GM19395 (cell line): Measurements from ENCODE around the gene NME7.

ENCODE experiments used
- ATAC-seq: cut with Tn5 transposase; IDR thresholded peaks from one replicate; pipeline ENCODE4 v1.9.1; 2021; ENCODE audit warnings: mild to moderate bottlenecking, moderate library complexity; ENCODE audit not compliant: unreplicated experiment

Gene NME7

GRCh38 chr1:169108863-169109560, 258.6 kb downstream of the NME7 start:
- no peak for ATAC-seq

GRCh38 chr1:169108223-169108622, 259.4 kb downstream of the NME7 start:
- ATAC-seq: no peak

- ATAC-seq: no peak
Measured at GRCh38 chr1:169107603-169108208, 259.9 kb downstream of the NME7 start.

- peak; percentile 7 for ATAC-seq
Measured at GRCh38 chr1:169106921-169107602, 260.5 kb downstream of the NME7 start.

GRCh38 chr1:169106095-169106920, 261.3 kb downstream of the NME7 start, which contains the start of gene ATP1B1:
ATP1B1 (plus strand) TSS chr1:169106690; CDS start chr1:169106830, 140 bp downstream.
- ATAC-seq: peak; percentile 89

- ATAC-seq: peak; percentile 38
Measured at GRCh38 chr1:169105434-169106094, 262.0 kb downstream of the NME7 start.

GRCh38 chr1:169105087-169105433, 262.5 kb downstream of the NME7 start:
- ATAC-seq: no peak

- no peak for ATAC-seq
Measured at GRCh38 chr1:169103480-169103893, 264.1 kb downstream of the NME7 start.

- ATAC-seq: no peak
Measured at GRCh38 chr1:169103002-169103401, 264.6 kb downstream of the NME7 start.

GRCh38 chr1:169102567-169102966, 265.0 kb downstream of the NME7 start:
- no peak for ATAC-seq

- ATAC-seq: no peak
Measured at GRCh38 chr1:169100651-169101088, 266.9 kb downstream of the NME7 start.

- no peak for ATAC-seq
Measured at GRCh38 chr1:169100208-169100607, 267.4 kb downstream of the NME7 start.

GRCh38 chr1:169099561-169099960, 268.0 kb downstream of the NME7 start:
- no peak for ATAC-seq

- ATAC-seq: no peak
Measured at GRCh38 chr1:169098380-169098779, 269.2 kb downstream of the NME7 start.

- no peak for ATAC-seq
Measured at GRCh38 chr1:169094897-169095569, 272.6 kb downstream of the NME7 start.

- ATAC-seq: no peak
Measured at GRCh38 chr1:169092399-169092798, 275.2 kb downstream of the NME7 start.

- ATAC-seq: peak; percentile 65
Measured at GRCh38 chr1:169091480-169091941, 276.1 kb downstream of the NME7 start.

- ATAC-seq: peak; percentile 47
Measured at GRCh38 chr1:169090900-169091311, 276.7 kb downstream of the NME7 start.

GRCh38 chr1:169090308-169090899, 277.2 kb downstream of the NME7 start:
- no peak for ATAC-seq
